VCaP (cell line): Measurements from ENCODE around the gene HMCN2.
A peak's percentile ranks its signal among the peaks of the same experiment; 100 is the strongest.

ENCODE experiments used
- H3K27ac ChIP-seq: fragments of 450-650 bp; 2 replicates; pipeline ENCODE4 v1.5.1; 2017
- CTCF ChIP-seq: fragments of 450-650 bp; conservative IDR thresholded peaks from 2 replicates; pipeline ENCODE4 v1.5.1; 2017; ENCODE audit warnings: mild to moderate bottlenecking, moderate library complexity

Gene HMCN2

DNA sequence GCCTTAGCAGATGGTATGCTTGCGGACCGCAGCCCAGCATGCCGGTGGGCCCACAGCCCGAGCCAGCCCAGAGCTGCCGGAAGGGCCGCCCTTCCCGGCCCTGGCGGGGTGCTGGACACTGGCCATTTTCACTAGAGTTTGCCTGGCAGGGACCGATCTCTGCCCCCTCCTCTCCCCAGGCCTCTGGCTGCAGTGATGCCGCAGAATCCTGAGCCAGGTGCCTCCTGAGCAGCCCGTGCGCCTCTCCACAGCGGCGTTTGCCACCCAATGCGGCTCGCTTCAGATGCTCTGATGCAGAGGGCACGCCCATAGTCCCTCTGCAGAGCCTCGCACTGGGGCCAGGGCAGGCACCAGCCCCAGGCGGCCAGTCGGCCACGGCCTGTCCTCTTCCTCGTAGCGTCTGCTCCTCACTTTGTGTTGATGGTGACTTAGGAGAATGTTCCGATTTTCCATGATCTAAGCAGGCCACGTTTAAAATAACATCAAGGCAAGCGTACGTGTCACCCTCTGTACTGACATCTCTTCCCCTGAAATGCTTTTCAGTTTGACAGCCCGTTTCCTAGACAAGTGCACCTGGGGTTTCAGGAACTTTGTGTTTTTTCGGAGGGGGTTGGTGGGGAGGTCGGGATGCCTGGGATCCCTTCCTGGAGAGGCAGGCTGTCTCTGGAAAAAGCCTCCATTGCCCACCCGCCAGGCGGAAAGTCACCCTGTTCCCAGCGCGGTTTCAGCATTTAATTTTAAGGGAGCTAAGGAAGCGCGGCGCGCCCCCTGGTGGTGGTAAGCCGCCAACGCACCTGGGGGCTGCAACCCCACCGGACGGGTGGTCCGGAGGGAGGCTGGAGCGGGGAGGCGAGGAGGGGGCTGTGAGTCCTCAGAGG, 29.8 kb upstream of the HMCN2 start:
- peak; percentile 99 for TF ChIP-seq CTCF
- H3K27ac ChIP-seq = no peak overlapping the region

DNA sequence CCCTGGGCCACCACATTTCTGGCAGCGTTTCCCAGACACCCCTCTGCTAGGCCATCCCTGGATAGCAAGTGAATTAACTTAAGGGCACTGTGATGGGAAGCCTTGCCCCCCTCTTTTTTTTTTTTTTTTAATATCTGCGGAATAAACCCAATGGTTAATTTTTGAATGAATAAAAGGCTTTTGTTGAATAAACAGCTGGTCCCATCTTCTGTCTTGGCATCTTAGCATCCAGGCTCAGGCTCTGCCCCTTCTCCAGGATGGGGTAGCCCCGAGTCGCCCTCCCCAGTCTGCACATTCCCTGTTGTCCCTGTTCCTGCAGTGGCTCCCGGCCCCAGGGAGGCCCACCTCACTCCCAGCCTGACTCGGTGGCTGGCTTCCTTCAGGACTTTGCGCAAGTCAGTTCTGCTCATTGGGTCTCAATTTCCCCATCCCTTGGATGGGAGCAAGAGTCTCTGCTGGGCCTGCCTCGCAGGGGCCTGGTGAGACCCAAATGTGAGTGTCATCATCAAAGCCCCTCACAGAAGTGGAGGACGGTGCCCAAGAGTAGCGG, 29.0 kb upstream of the HMCN2 start:
- H3K27ac ChIP-seq = no peak overlapping the region
- no peak; the same call in none of the 2 replicates for TF ChIP-seq CTCF

- TF ChIP-seq CTCF = no peak
- H3K27ac ChIP-seq = no peak overlapping the region
Measured at GRCh38 chr9:130237076-130237475, 28.5 kb upstream of the HMCN2 start.

DNA sequence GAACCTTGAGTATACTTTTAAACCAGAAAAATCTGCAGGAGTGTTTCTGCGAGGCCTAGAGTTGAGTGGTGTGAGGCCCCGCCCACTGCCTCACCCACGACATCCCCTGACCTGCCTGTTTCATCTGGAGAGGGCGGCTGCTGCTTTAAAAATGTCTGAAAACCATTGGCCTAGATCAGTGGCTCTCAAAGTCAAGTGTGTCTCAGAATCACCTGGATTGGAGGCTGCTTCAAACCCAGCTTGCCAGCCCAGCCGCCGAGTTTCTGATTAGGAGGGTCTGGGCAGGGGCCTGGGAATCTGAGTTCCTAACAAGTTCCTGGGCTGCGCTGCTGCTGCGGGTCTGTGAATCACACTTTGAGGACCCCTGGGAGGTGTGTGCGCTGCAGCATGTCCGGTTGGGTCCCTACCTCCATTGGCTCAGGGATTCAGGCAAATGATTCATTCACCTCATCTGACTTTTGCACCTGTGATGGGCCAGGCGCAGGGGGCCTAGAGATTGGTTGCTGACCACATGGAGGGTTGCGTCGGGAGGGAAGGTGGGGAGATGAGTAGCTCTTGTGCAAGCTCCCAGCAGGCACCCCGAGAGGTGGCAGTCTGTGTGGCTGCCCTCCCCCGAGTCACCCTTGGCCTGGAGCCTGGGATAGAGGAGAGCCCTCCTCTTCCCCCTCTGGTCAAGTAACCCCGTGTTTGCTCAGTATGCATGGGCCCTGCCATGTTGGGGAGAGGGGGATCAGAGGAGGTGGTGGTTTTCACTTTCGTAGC, 27.6 kb upstream of the HMCN2 start:
- H3K27ac ChIP-seq = no peak overlapping the region

DNA sequence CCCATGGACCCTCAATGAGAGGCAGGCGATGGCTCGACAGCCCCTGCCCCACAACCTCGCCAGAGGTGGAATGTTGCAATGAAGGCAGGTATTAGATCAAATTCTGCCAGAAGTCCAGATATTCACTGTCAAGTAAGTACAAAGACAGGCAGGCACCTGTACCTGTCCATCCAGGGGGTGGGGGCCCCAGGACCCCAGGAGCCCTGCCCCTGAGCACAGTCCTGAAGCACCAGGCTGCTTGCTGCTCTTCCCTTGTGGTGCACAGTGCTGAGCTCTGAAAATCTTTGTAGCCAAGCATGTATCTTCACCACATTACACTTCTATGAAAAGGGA, 26.2 kb upstream of the HMCN2 start:
- no peak overlapping the region for H3K27ac ChIP-seq
- no peak for TF ChIP-seq CTCF

More for the DNA sequence above, 27.6 kb upstream of the HMCN2 start:
- TF ChIP-seq CTCF = no peak

DNA sequence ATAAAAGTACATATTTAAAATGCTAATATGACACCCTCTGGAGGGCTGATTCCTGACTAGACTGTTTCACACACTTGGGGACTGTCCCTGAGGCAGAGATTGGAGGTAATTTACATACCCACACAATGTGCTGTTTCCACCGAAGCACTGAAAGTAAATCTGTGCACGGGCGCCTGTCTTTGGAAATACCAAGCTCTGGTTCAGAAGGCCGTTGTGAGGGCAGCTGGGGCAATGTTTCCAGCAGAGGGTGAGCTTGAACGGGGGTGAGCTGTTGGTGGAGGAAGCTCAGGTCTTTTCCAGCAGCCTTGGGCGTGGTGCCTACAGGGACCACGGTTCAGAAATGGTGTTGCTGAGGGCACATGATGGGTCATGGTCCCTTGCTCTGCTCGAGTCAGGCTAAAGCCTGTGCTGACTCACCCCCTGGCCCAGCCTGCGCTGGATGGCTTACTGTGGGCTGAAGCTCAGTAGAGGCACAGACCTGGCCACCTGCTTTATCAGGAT, 25.8 kb upstream of the HMCN2 start:
- TF ChIP-seq CTCF = no peak

More for the DNA sequence above, 25.8 kb upstream of the HMCN2 start:
- H3K27ac ChIP-seq = no peak overlapping the region
